Ascending aorta (tissue), 2 donors: ENCODE data around the gene PLEKHA5. TPM values are rescaled to one million over a fixed set of nuclear protein-coding genes. Genes with fewer than 3 reads are reported as not detected.

ENCODE experiments used
- DNase-seq, 2 donors: peaks; one replicate each; pipeline ENCODE4 v3.0.0-alpha.2; 2019; ENCODE audit warnings: low spot score in 2 of 2
- H3K27ac ChIP-seq, 2 donors: fragments of 200-600 bp; sonication (generic); one replicate each; pipeline ENCODE4 v1.5.1; 2016 to 2017; ENCODE audit warnings: mild to moderate bottlenecking in 1 of 2
- H3K27me3 ChIP-seq: fragments of 200-600 bp; sonication (generic); one replicate; pipeline ENCODE4 v1.5.1; 2017
- H3K36me3 ChIP-seq, 2 donors: fragments of 200-600 bp; sonication (generic); one replicate each; pipeline ENCODE4 v1.5.1; 2016
- H3K4me1 ChIP-seq, 2 donors: fragments of 200-600 bp; sonication (generic); one replicate each; pipeline ENCODE4 v1.5.1; 2016 to 2017; ENCODE audit warnings: mild to moderate bottlenecking in 1 of 2
- H3K4me3 ChIP-seq, 2 donors: fragments of 200-600 bp; sonication (generic); one replicate each; pipeline ENCODE4 v1.5.1; 2016 to 2017; ENCODE audit warnings: mild to moderate bottlenecking in 1 of 2
- H3K9me3 ChIP-seq, 2 donors: fragments of 200-600 bp; sonication (generic); one replicate each; pipeline ENCODE4 v1.5.1; 2016
- CTCF ChIP-seq, 3 experiments: fragments of 200-600 bp in 2 of 3; fragments of 450-650 bp in 1 of 3; sonication (generic) in 2 of 3; IDR thresholded peaks; one replicate each; pipeline ENCODE4 v1.5.1; 2016 to 2019; ENCODE audit warnings: antibody characterized with exemption in 3 of 3, mild to moderate bottlenecking in 1 of 3, moderate library complexity in 1 of 3
- intact Hi-C: fragments of 100-400 bp; cut with DNase I; formaldehyde crosslinking; loops from one replicate; pipeline ENCODE4 v1.15.1; 2023
- total RNA-seq: library from RNA; depleted of rRNA; stranded (reverse); fragments of >200 nt; gene quantifications from one replicate; pipeline ENCODE4 v1.1.0, GENCODE V29; 2016

Gene PLEKHA5
- total RNA-seq, 1 donor from 2014 or later, result 11.8 TPM

- H3K9me3 ChIP-seq, result no peaks in the 10 kb centered on the region
- no peaks in the 10 kb centered on the region for H3K27me3 ChIP-seq
- H3K4me3 ChIP-seq, result no peak overlapping the region
- TF ChIP-seq CTCF (IDR thresholded peaks at IDR 0.05), result no peak
- H3K36me3 ChIP-seq, result no peaks in the 10 kb centered on the region
- no peak overlapping the region for H3K27ac ChIP-seq
- intact Hi-C loops, result no loop called here
- no peak for DNase-seq
- H3K4me1 ChIP-seq, result no peaks in the 10 kb centered on the region
Observed at GRCh38 chr12:19139615-19140194, 10.2 kb downstream of the PLEKHA5 start.

GRCh38 chr12:19140381-19141236, 11.1 kb downstream of the PLEKHA5 start:
- intact Hi-C loops, result no loop called here
- Histone ChIP-seq H3K4me1 (no peaks in the 10 kb centered on the region), H3K27me3 (no peaks in the 10 kb centered on the region), H3K27ac (no peak overlapping the region), H3K36me3 (no peaks in the 10 kb centered on the region), H3K9me3 (no peaks in the 10 kb centered on the region), H3K4me3 (no peak overlapping the region)
- TF ChIP-seq CTCF (IDR thresholded peaks at IDR 0.05), result no peak
- DNase-seq, result no peak

GRCh38 chr12:19142499-19142898, 13.0 kb downstream of the PLEKHA5 start:
- no peak for TF ChIP-seq CTCF (IDR thresholded peaks at IDR 0.05)
- no peak overlapping the region for H3K27ac ChIP-seq
- H3K36me3 ChIP-seq, result no peaks in the 10 kb centered on the region
- no peaks in the 10 kb centered on the region for H3K27me3 ChIP-seq
- no peak for DNase-seq
- intact Hi-C loops, result no loop called here
- H3K9me3 ChIP-seq, result no peaks in the 10 kb centered on the region
- no peak overlapping the region for H3K4me3 ChIP-seq
- H3K4me1 ChIP-seq, result no peaks in the 10 kb centered on the region

- H3K27me3 ChIP-seq, result no peaks in the 10 kb centered on the region
- H3K27ac ChIP-seq, result no peak overlapping the region
- H3K36me3 ChIP-seq, result no peaks in the 10 kb centered on the region
- no peak for DNase-seq
- H3K4me1 ChIP-seq, result no peaks in the 10 kb centered on the region
- no peak for TF ChIP-seq CTCF (IDR thresholded peaks at IDR 0.05)
- intact Hi-C loops, result no loop called here
- no peak overlapping the region for H3K4me3 ChIP-seq
- no peaks in the 10 kb centered on the region for H3K9me3 ChIP-seq
Observed at GRCh38 chr12:19144287-19144686, 14.8 kb downstream of the PLEKHA5 start.

- H3K4me3 ChIP-seq, result no peak overlapping the region
Observed at GRCh38 chr12:19144985-19145384, 15.5 kb downstream of the PLEKHA5 start.

More at GRCh38 chr12:19144985-19145384, 15.5 kb downstream of the PLEKHA5 start:
- H3K27me3 ChIP-seq, result no peaks in the 10 kb centered on the region
- no peak for TF ChIP-seq CTCF (IDR thresholded peaks at IDR 0.05)
- H3K36me3 ChIP-seq, result no peaks in the 10 kb centered on the region
- DNase-seq, result no peak
- H3K4me1 ChIP-seq, result peaks cover 0 to 4% of the 10 kb centered on the region in 2 donors
- no peaks in the 10 kb centered on the region for H3K9me3 ChIP-seq
- intact Hi-C loops, result no loop called here
- no peak overlapping the region for H3K27ac ChIP-seq
